ENCODE results near the gene GGCX. TPM values are rescaled to one million over a fixed set of nuclear protein-coding genes. Genes with fewer than 3 reads are reported as not detected.

GGCX gene
- total and polyA plus RNA-seq, 9 of the 15 experiments (the other 6 are each of a cell fraction or from before 2014, with no cell fraction given), result 14.4 to 47.1 (median 28.1) TPM

GRCh38 chr2:85497944-85498630 lies 63.2 kb downstream of the GGCX start (continued):
- TF ChIP-seq ZNF277 (CRISPR knock-in tag; IDR thresholded peaks at IDR 0.05; ENCODE audit: borderline replicate concordance) (no peak), ZNF586 (CRISPR knock-in tag; conservative IDR thresholded peaks at IDR 0.05) (0 out of 2 replicates have a peak, but pooled peaks have one; percentile 67), ZKSCAN3 (CRISPR knock-in tag; IDR thresholded peaks at IDR 0.05) (peak; percentile 39; the same call in 1 of the 2 replicates), GABPB2 (CRISPR knock-in tag; conservative IDR thresholded peaks at IDR 0.05) (no peak), NFIX (CRISPR knock-in tag; IDR thresholded peaks at IDR 0.05; ENCODE audit: low read depth) (peak; percentile 51; the same call in 1 of the 2 replicates), ILK (tag; IDR thresholded peaks at IDR 0.05; ENCODE audit: borderline replicate concordance, low read depth) (peak; percentile 83), TAF15 (IDR thresholded peaks at IDR 0.05; ENCODE audit: low read depth, low read length) (no peak), ZNF347 (CRISPR knock-in tag; IDR thresholded peaks at IDR 0.05; ENCODE audit: low read depth) (0 out of 2 replicates have a peak, but pooled peaks have one; percentile 38), KLF10 (CRISPR knock-in tag; IDR thresholded peaks at IDR 0.05) (0 out of 2 replicates have a peak, but pooled peaks have one; percentile 11), ZNF165 (CRISPR knock-in tag; IDR thresholded peaks at IDR 0.05; ENCODE audit: borderline replicate concordance) (peak; percentile 77; the same call in 1 of the 2 replicates), ZNF41 (CRISPR knock-in tag; conservative IDR thresholded peaks at IDR 0.05) (peak; percentile 89), HSF4 (CRISPR knock-in tag; IDR thresholded peaks at IDR 0.05; ENCODE audit: borderline replicate concordance) (peak; percentile 90; the same call in 1 of the 2 replicates), KLF13 (tag; IDR thresholded peaks at IDR 0.05; ENCODE audit: borderline replicate concordance, low read depth) (peak; percentile 71; the same call in 1 of the 2 replicates), ZNF79 (CRISPR knock-in tag; IDR thresholded peaks at IDR 0.05; ENCODE audit: low read depth) (peak; percentile 92), ZFX (CRISPR knock-in tag; IDR thresholded peaks at IDR 0.05) (0 out of 2 replicates have a peak, but pooled peaks have one; percentile 26), MLLT1 (IDR thresholded peaks at IDR 0.05) (no peak), CREB3 (tag; conservative IDR thresholded peaks at IDR 0.05; ENCODE audit: low read depth) (peak; percentile 97), PTTG1 (tag; IDR thresholded peaks at IDR 0.05; ENCODE audit: low read depth) (peak; percentile 94), HDAC8 (tag; IDR thresholded peaks at IDR 0.05) (peak; percentile 76; the same call in 1 of the 2 replicates), CHAMP1 (IDR thresholded peaks at IDR 0.05) (no peak)

Measured in K562 (cell line).